Progenitor cell of endocrine pancreas (in vitro differentiated cells): ENCODE measurements around the gene TTLL8. TPM values are rescaled to one million over a fixed set of nuclear protein-coding genes. Genes with fewer than 3 reads are reported as not detected.

Experiments used
- DNase-seq: peaks from one replicate; pipeline ENCODE4 v3.0.0; 2021; ENCODE audit warnings: low spot score; ENCODE audit not compliant: unreplicated experiment
- H3K27ac Mint-ChIP-seq: 2 replicates; pipeline ENCODE4 v1.8.0; 2021; ENCODE audit warnings: mild to moderate bottlenecking, moderate library complexity, mixed read lengths
- H3K27me3 Mint-ChIP-seq: 2 replicates; pipeline ENCODE4 v1.8.0; 2021; ENCODE audit warnings: mixed read lengths
- H3K36me3 Mint-ChIP-seq: 2 replicates; pipeline ENCODE4 v1.8.0; 2022; ENCODE audit warnings: mixed read lengths; ENCODE audit not compliant: insufficient read depth
- H3K4me1 Mint-ChIP-seq: 2 replicates; pipeline ENCODE4 v1.8.0; 2021; ENCODE audit warnings: low read depth, mixed read lengths
- H3K4me3 Mint-ChIP-seq: 2 replicates; pipeline ENCODE4 v1.8.0; 2021; ENCODE audit warnings: low read depth, mild to moderate bottlenecking, moderate library complexity, mixed read lengths
- H3K9me3 Mint-ChIP-seq: 2 replicates; pipeline ENCODE4 v1.8.0; 2021; ENCODE audit warnings: low read depth, mixed read lengths
- total RNA-seq: library from RNA; stranded (reverse); gene quantifications from 2 replicates; pipeline ENCODE4 v1.2.1, GENCODE V29; 2021
- TF ChIP-seq, protein P1 (sequence below): fragments of 200-600 bp; sonication (generic); IDR thresholded peaks from one replicate; pipeline ENCODE4 v1.5.0; 2021; ENCODE audit warnings: antibody characterized with exemption, mild to moderate bottlenecking; ENCODE audit not compliant: unreplicated experiment

Gene TTLL8
- total RNA-seq, 1 donor from 2014 or later = not detected

- Mint-ChIP-seq H3K9me3 (no peaks in the 10 kb centered on the region), H3K27ac (no peak overlapping the region), H3K4me1 (peaks cover 20% of the 10 kb centered on the region), H3K36me3 (no peaks in the 10 kb centered on the region), H3K4me3 (no peak overlapping the region), H3K27me3 (peaks cover 6% of the 10 kb centered on the region)
- no peak for DNase-seq
- TF ChIP-seq, protein P1, sequence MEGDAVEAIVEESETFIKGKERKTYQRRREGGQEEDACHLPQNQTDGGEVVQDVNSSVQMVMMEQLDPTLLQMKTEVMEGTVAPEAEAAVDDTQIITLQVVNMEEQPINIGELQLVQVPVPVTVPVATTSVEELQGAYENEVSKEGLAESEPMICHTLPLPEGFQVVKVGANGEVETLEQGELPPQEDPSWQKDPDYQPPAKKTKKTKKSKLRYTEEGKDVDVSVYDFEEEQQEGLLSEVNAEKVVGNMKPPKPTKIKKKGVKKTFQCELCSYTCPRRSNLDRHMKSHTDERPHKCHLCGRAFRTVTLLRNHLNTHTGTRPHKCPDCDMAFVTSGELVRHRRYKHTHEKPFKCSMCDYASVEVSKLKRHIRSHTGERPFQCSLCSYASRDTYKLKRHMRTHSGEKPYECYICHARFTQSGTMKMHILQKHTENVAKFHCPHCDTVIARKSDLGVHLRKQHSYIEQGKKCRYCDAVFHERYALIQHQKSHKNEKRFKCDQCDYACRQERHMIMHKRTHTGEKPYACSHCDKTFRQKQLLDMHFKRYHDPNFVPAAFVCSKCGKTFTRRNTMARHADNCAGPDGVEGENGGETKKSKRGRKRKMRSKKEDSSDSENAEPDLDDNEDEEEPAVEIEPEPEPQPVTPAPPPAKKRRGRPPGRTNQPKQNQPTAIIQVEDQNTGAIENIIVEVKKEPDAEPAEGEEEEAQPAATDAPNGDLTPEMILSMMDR = no peak
These were observed 6.4 kb upstream of the TTLL8 start for GRCh38 chr22:50064453-50064852.

DNA sequence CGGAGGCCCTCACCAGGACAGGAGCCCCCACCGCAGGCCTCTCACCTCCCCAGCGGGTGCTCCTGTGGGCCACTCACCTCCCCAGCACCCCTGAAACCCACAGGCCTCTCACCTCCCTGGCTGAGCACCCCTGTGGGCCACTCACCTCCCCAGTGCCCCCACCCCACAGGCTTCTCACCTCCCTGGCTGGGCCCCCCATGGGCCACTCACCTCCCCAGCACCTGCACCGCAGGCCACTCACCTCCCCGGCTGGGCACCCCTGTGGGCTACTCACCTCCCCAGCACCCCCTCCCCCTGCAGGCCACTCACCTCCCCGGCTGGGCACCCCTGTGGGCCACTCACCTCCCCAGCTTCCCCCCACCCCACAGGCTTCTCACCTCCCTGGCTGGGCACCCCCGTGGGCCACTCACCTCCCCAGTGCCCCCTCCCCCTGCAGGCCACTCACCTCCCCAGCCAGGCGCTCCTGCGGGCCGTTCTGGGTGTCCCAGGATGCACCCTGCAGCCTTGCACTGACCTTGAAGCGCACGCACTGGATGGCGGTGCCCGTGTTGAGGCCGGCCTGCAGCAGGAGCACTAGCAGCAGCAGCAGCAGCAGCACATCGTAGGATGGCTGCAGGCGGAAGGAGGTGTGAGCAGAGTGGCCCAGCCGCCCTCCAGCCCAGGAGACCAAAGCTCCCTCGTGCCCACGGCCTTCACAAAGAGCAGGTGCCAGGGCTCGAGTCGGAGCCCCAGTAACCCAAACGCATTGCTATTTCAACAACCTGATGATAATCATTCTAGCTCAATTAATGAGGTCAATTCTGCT is 5.7 kb upstream of the TTLL8 start:
- Mint-ChIP-seq H3K9me3 (no peaks in the 10 kb centered on the region), H3K27ac (no peak overlapping the region), H3K36me3 (no peaks in the 10 kb centered on the region), H3K4me1 (peaks cover 26% of the 10 kb centered on the region), H3K27me3 (peaks cover 11% of the 10 kb centered on the region), H3K4me3 (no peak overlapping the region)
- TF ChIP-seq, protein P1 = no peak
- DNase-seq = no peak

DNA sequence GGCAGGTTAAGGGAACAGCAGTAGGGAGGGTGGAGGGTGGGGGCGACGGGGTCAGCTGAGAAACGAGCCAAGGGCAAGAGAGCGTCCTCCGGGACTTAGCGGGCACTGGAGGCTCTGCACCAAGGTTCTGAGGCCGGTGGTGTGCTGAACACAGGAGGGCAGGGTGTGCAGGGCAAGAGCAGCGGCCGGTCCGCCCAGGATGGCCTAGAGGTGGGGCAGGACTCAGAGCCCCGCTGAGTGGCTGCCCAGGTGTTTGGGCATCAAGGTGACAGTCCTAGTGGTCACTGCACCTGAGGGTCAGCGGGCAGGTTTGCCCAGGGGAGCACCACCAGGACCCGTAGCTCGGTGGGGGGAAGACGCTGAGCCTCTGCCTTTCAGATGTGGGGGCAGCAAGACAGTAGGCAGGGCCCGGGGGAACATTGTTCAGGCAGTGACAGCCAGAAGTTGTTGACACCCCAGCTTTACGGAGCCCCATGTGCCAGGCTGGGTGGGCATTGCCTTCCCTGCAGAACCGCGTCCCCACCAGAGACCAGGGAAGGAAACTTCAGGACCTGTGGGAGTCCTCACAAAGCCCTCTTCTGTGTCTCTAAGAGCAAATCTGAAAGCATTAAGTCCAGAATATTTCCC is 4.5 kb upstream of the TTLL8 start:
- Mint-ChIP-seq H3K9me3 (no peaks in the 10 kb centered on the region), H3K27ac (peak overlapping the region; percentile 33), H3K4me3 (no peak overlapping the region), H3K4me1 (peaks cover 26% of the 10 kb centered on the region), H3K27me3 (peaks cover 9% of the 10 kb centered on the region), H3K36me3 (no peaks in the 10 kb centered on the region)
- TF ChIP-seq, protein P1 = no peak
- DNase-seq = no peak

- H3K4me1 Mint-ChIP-seq = peaks cover 26% of the 10 kb centered on the region
- DNase-seq = no peak
- H3K27ac Mint-ChIP-seq = no peak overlapping the region
- no peak overlapping the region for H3K4me3 Mint-ChIP-seq
- no peaks in the 10 kb centered on the region for H3K36me3 Mint-ChIP-seq
- TF ChIP-seq, protein P1 = no peak
- no peaks in the 10 kb centered on the region for H3K9me3 Mint-ChIP-seq
- peaks cover 8% of the 10 kb centered on the region for H3K27me3 Mint-ChIP-seq
These were observed 3.8 kb upstream of the TTLL8 start for GRCh38 chr22:50061824-50062355.

DNA sequence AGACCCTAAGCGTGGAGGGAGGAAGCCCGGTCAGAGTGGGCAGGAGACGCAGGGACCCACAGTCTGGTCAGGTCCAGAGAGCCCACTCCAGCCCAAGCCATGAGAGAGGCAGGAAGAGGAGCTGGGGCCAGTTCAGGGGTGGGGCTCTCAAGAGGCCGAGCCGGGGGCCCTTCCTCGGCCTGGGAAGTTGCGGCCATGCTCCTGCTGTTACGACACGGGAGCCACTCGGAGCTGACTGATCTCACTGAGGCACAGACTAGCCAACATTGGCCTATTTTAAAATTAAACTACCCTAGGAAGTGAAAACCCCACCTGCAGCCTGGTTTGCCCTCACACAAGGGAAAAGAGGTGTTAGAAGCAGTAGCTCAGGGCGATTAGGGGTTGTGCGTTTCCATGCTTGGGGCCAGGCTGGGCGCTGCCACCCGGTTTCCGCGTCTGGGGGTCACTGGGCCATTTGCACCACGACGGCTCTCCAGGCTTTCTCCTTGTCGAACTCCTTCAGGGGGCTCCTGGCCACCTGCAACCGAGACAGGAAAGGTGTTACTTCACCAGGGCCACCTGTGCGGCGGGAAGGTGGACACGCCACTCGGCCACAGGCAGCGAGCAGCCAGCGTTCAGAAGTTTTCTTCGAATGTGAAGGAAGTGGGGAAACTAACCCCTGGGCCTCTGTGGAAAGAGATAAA is 3.2 kb upstream of the TTLL8 start:
- Mint-ChIP-seq H3K9me3 (no peaks in the 10 kb centered on the region), H3K27me3 (peaks cover 8% of the 10 kb centered on the region), H3K4me3 (no peak overlapping the region), H3K36me3 (no peaks in the 10 kb centered on the region), H3K27ac (peak overlapping the region; percentile 49), H3K4me1 (peaks cover 26% of the 10 kb centered on the region)
- no peak for DNase-seq
- TF ChIP-seq, protein P1 = no peak
